ENCODE measurements around the gene GOLGA6D.
"Not testable (repeated sequence)": the region's sequence is repeated elsewhere in the genome, so short reads cannot be mapped to it uniquely, and the experiment has no call there.

DNA sequence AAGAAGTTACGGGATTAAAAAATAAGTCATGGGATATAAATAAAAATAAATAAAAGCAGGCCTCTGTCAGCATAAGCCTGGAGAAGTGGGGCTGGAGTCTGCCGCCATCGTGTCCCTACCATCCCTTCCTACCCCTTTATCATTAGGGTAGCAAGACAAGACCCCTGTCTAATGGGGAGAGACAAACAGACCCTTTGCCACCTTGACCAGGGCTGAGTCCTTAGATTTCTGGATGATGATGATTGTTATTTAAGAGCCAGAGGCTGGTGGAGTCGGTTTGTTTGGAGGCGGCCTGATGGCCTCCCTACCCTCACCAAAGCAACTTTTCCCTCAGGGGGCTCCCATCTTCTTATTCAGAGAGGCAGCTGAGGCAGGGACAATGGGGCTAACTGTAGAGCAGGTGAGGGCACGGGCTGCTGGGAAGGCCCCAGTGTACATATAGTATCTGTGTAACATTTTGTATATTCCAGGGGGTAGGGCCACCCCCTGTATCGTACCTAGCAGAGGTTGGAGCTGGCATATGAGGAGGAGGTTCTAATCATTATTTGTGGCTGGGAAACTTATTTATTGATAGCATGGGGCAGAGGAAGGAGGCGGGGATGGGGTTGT lies 8.8 kb upstream of the GOLGA6D start:
- not testable (repeated sequence) for TF ChIP-seq CTCF (IDR thresholded peaks at IDR 0.05); EZH2 (IDR thresholded peaks at IDR 0.05; ENCODE audit: borderline replicate concordance, insufficient read depth, low read depth, low read length, poor library complexity, severe bottlenecking)
